PC-9 (cell line): ENCODE results near the gene RBM48. TPM values are rescaled to one million over a fixed set of nuclear protein-coding genes. Genes with fewer than 3 reads are reported as not detected.
A peak's percentile ranks its signal among the peaks of the same experiment; 100 is the strongest.

Experiments
- BruUV-seq: library from RNA; stranded (reverse); fragments of 400-500 nt; replicated peaks from 2 replicates; lab custom pipeline; 2021; lab: Mats Ljungman, UMichigan
- CTCF ChIA-PET: fragments of 300-600 bp; sonication (Branson Sonifier 250); formaldehyde crosslinking; loops from one replicate; lab custom pipeline; 2022; ENCODE audit warnings: antibody characterized with exemption; lab: Charles Lee
- POLR2A ChIA-PET: fragments of 300-600 bp; sonication (Branson Sonifier 250); formaldehyde crosslinking; loops from one replicate; lab custom pipeline; 2022; ENCODE audit warnings: antibody characterized with exemption; ENCODE audit not compliant: unreplicated experiment; lab: Charles Lee
- DNase-seq, 2 experiments: peaks; one replicate each; pipeline versions ENCODE4 v3.0.0 to v3.0.0-alpha.2; 2015 to 2022; ENCODE audit warnings: mixed read lengths in 1 of 2
- H2AFZ ChIP-seq: fragments of 200-600 bp; sonication (generic); 2 replicates; pipeline ENCODE4 v1.8.1; 2017; ENCODE audit warnings: antibody characterized with exemption
- H3F3A ChIP-seq: fragments of 200-600 bp; sonication (generic); 2 replicates; pipeline ENCODE4 v1.8.1; 2017; ENCODE audit warnings: antibody characterized with exemption, mild to moderate bottlenecking, low read depth; ENCODE audit not compliant: insufficient read depth
- H3K27ac ChIP-seq: fragments of 200-600 bp; sonication (generic); 2 replicates; pipeline ENCODE4 v1.6.1; 2016; ENCODE audit warnings: mixed run types
- H3K27me3 ChIP-seq: fragments of 200-600 bp; sonication (generic); 2 replicates; pipeline ENCODE4 v1.6.1; 2016; ENCODE audit warnings: low read depth, mixed run types; ENCODE audit not compliant: insufficient read depth
- H3K36me3 ChIP-seq: fragments of 200-600 bp; sonication (generic); 2 replicates; pipeline ENCODE4 v1.6.1; 2016; ENCODE audit warnings: low read depth, mixed run types
- H3K4me1 ChIP-seq: fragments of 200-600 bp; sonication (generic); replicated peaks from 2 replicates; pipeline ENCODE4 v1.6.1; 2016; ENCODE audit warnings: mixed run types; ENCODE audit not compliant: insufficient read depth
- H3K4me2 ChIP-seq: fragments of 200-600 bp; sonication (generic); 2 replicates; pipeline ENCODE4 v1.6.1; 2017; ENCODE audit warnings: mixed run types
- H3K4me3 ChIP-seq: fragments of 200-600 bp; sonication (generic); 2 replicates; pipeline ENCODE4 v1.6.1; 2016; ENCODE audit warnings: mixed run types
- H3K79me2 ChIP-seq: fragments of 200-600 bp; sonication (generic); 2 replicates; pipeline ENCODE4 v1.6.1; 2017; ENCODE audit warnings: low read depth, mixed run types
- H3K9me2 ChIP-seq: fragments of 200-600 bp; sonication (generic); 2 replicates; pipeline ENCODE4 v1.8.1; 2017; ENCODE audit warnings: mild to moderate bottlenecking; ENCODE audit not compliant: insufficient read depth
- H3K9me3 ChIP-seq: fragments of 200-600 bp; sonication (generic); 2 replicates; pipeline ENCODE4 v1.8.1; 2016; ENCODE audit warnings: low read depth; ENCODE audit not compliant: insufficient read depth
- H4K20me1 ChIP-seq: fragments of 200-600 bp; sonication (generic); 2 replicates; pipeline ENCODE4 v1.8.1; 2017; ENCODE audit not compliant: insufficient read depth
- EZH2 ChIP-seq: fragments of 200-600 bp; sonication (generic); IDR thresholded peaks from 2 replicates; pipeline ENCODE4 v1.8.0; 2017; ENCODE audit warnings: antibody characterized with exemption, low read depth
- intact Hi-C: fragments of 100-400 bp; cut with micrococcal nuclease; formaldehyde crosslinking; loops from one replicate; pipeline ENCODE4 v1.10.0; 2022; ENCODE audit not compliant: unreplicated experiment
- total RNA-seq: library from RNA; stranded (reverse); gene quantifications from 2 replicates; pipeline ENCODE4 v1.2.3, GENCODE V29; 2021
- TF ChIP-seq, protein P1 (sequence below): fragments of 200-600 bp; sonication (generic); conservative IDR thresholded peaks from 2 replicates; pipeline ENCODE4 v1.6.1; 2017; ENCODE audit warnings: mixed run types, antibody characterized with exemption, mild to moderate bottlenecking, moderate library complexity

The RBM48 gene
- total RNA-seq, 1 experiment from 2014 or later: 11.5 TPM

DNA sequence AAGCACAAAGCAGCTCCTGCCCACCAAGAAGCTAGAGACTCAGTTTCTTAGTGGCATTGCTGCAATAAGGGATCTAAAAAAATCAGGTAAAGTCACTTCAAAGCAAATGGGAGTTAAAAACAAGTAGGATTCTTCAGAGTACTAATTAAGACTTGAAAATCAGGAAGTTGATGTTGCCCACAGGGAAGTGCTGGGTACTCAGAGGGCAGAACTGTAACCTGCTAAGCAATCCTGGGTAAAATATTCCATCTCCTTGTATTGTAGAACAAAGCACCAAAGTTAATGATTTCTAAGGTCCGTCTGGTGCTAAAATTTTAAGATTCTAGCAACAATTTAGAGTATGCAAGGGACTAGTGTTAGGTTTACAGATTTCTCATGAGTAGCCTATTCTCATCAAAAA, 8.6 kb upstream of the RBM48 start:
- intact Hi-C loops: no loop called here
- Histone ChIP-seq H3K79me2 (peaks cover 7% of the 10 kb centered on the region), H3K27me3 (no peaks in the 10 kb centered on the region), H3K9me3 (no peaks in the 10 kb centered on the region), H4K20me1 (no peaks in the 10 kb centered on the region; the same call in 1 of the 2 replicates), H3F3A (no peaks in the 10 kb centered on the region; the same call in 1 of the 2 replicates), H3K36me3 (no peaks in the 10 kb centered on the region; the same call in 1 of the 2 replicates), H3K9me2 (no peaks in the 10 kb centered on the region), H3K4me3 (no peak overlapping the region), H2AFZ (no peak overlapping the region), H3K4me1 (no peaks in the 10 kb centered on the region), H3K4me2 (no peak overlapping the region), H3K27ac (no peak overlapping the region)
- ChIA-PET CTCF (no interaction called here), POLR2A (no interaction called here)
- BruUV-seq: no TSS peak
- DNase-seq: no peak
- no peak for TF ChIP-seq EZH2
- TF ChIP-seq, protein P1, sequence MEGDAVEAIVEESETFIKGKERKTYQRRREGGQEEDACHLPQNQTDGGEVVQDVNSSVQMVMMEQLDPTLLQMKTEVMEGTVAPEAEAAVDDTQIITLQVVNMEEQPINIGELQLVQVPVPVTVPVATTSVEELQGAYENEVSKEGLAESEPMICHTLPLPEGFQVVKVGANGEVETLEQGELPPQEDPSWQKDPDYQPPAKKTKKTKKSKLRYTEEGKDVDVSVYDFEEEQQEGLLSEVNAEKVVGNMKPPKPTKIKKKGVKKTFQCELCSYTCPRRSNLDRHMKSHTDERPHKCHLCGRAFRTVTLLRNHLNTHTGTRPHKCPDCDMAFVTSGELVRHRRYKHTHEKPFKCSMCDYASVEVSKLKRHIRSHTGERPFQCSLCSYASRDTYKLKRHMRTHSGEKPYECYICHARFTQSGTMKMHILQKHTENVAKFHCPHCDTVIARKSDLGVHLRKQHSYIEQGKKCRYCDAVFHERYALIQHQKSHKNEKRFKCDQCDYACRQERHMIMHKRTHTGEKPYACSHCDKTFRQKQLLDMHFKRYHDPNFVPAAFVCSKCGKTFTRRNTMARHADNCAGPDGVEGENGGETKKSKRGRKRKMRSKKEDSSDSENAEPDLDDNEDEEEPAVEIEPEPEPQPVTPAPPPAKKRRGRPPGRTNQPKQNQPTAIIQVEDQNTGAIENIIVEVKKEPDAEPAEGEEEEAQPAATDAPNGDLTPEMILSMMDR: no peak

DNA sequence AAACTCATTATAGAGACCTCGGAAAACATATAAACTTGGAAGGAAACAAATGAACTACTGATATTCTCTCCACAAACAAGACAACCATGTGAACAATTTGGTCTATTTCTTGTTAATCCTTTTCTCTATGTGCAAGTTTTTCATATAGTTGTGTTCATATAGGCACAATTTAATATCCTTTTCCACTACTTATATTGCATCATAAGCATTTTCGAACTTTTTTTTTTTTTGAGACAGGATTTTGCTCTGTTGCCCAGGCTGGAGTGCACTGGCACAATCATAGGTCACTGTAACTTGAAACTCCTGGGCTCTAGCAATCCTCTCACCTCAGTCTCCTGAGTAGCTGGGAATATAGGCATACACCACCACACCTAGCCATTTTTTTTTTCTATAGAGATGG, 5.5 kb upstream of the RBM48 start:
- H2AFZ ChIP-seq: no peak overlapping the region
- no peaks in the 10 kb centered on the region for H3K9me3 ChIP-seq
- H3K27ac ChIP-seq: no peak overlapping the region
- TF ChIP-seq EZH2: no peak
- TF ChIP-seq, protein P1: no peak
- intact Hi-C loops: no loop called here
- no peak overlapping the region for H3K4me2 ChIP-seq
- BruUV-seq: no TSS peak
- H3K36me3 ChIP-seq: no peaks in the 10 kb centered on the region; the same call in 1 of the 2 replicates
- POLR2A ChIA-PET: no interaction called here
- CTCF ChIA-PET: no interaction called here
- no peak for DNase-seq
- H3F3A ChIP-seq: peaks cover 8% of the 10 kb centered on the region; the same call in 1 of the 2 replicates
- no peaks in the 10 kb centered on the region for H3K9me2 ChIP-seq
- H3K4me1 ChIP-seq: peaks cover 10% of the 10 kb centered on the region
- no peaks in the 10 kb centered on the region; the same call in 1 of the 2 replicates for H4K20me1 ChIP-seq
- H3K27me3 ChIP-seq: no peaks in the 10 kb centered on the region
- H3K79me2 ChIP-seq: peaks cover 34% of the 10 kb centered on the region
- H3K4me3 ChIP-seq: no peak overlapping the region

DNA sequence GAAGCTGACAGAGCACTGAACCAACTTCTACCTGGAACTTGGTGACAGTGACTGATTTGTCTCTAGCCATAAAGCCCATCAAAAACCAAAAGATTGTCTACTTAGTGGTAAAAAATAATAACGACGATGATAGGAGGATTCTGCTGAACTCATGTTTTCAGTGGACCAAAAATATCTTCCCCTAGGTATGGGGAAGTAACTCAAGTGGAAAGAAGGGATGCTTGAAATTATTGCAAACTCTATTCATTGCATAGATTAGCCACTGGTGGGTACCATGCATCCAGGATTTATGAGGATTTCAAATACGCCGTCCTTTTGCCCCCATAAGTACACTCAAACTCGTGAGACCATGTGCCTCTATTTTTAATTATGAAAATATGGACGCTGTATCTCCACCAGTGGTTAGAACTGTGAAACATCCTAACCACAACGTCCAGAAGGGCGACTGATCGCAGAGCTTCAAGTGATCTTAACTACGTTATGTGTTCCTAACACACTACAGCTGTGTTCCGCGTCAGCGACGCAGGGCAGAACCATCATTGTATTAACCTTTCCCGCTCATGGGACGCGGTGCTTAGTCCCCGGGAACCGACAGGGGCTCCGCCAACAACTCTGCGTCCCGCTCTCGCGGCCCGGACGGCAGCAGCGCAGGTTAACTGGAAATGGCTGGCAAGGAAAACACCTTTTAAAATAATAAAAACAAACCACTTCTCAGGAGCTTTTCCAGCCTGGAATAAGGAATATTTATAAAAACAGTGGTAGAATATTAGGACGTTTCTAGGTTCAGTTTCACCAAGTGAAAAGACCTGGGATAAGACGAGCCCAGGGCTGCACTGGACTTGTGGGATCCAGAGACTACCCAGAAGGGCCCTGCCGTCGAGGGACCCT, 1.1 kb upstream of the RBM48 start:
- Histone ChIP-seq H4K20me1 (no peaks in the 10 kb centered on the region; the same call in 1 of the 2 replicates), H3K9me2 (no peaks in the 10 kb centered on the region), H3K36me3 (peaks cover 24% of the 10 kb centered on the region), H3K27ac (0 out of 2 replicates have a peak overlapping the region, but pooled peaks have one; percentile 29), H3K27me3 (no peaks in the 10 kb centered on the region), H3K4me3 (peak overlapping the region; percentile 95), H3K9me3 (no peaks in the 10 kb centered on the region), H2AFZ (peak overlapping the region; percentile 97), H3F3A (0 out of 2 replicates have a peak, but pooled peaks cover 8% of the 10 kb centered on the region), H3K79me2 (peaks cover 57% of the 10 kb centered on the region), H3K4me1 (peaks cover 18% of the 10 kb centered on the region), H3K4me2 (peak overlapping the region; percentile 91)
- peak; percentile 52 to 59 for DNase-seq
- TF ChIP-seq EZH2: no peak
- TF ChIP-seq, protein P1: no peak; the same call in 1 of the 2 replicates
- POLR2A ChIA-PET: interaction anchor here (0.5 kb wide), 1 partner anchor 34 kb away, joined by 4 read pairs; no protein-coding TSS in a partner anchor
- CTCF ChIA-PET: interaction anchor here (0.6 to 0.7 kb wide), 2 partner anchors 52 to 279 kb away, joined by 3 read pairs; no protein-coding TSS in a partner anchor
- BruUV-seq: no TSS peak
- intact Hi-C loops: loop anchor here (1.0 to 5.0 kb wide), 6 partner anchors 65 to 705 kb away; partner anchors contain the start of genes GATAD1, MTERF1 and VPS50
